BE2C (cell line): Measurements from ENCODE around the gene ADIPOR2.

Experiments used
- DNase-seq: peaks from one replicate; pipeline ENCODE4 v3.0.0-alpha.2; 2020
- H3K27me3 ChIP-seq: fragments of 250-450 bp; sonication (Bioruptor Pico); 2 replicates; pipeline ENCODE4 v1.5.1; 2020; ENCODE audit warnings: mild to moderate bottlenecking
- H3K36me3 ChIP-seq: fragments of 250-450 bp; sonication (Bioruptor Pico); 2 replicates; pipeline ENCODE4 v1.5.1; 2020; ENCODE audit warnings: mild to moderate bottlenecking
- H3K4me1 ChIP-seq: fragments of 250-450 bp; sonication (Bioruptor Pico); 2 replicates; pipeline ENCODE4 v1.5.1; 2020
- H3K4me3 ChIP-seq: 2 replicates; pipeline ENCODE4 v1.5.1; 2011; ENCODE audit warnings: low read depth, low read length
- H3K9me3 ChIP-seq: fragments of 250-450 bp; sonication (Bioruptor Pico); 2 replicates; pipeline ENCODE4 v1.5.1; 2020
- TF ChIP-seq, protein P1 (sequence below): IDR thresholded peaks from 2 replicates; pipeline ENCODE4 v1.5.1; 2012; ENCODE audit warnings: mild to moderate bottlenecking, low read depth, low read length

Gene ADIPOR2

DNA sequence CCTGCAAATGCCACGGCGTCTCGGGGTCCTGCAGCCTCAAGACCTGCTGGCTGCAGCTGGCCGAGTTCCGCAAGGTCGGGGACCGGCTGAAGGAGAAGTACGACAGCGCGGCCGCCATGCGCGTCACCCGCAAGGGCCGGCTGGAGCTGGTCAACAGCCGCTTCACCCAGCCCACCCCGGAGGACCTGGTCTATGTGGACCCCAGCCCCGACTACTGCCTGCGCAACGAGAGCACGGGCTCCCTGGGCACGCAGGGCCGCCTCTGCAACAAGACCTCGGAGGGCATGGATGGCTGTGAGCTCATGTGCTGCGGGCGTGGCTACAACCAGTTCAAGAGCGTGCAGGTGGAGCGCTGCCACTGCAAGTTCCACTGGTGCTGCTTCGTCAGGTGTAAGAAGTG lies 45.1 kb upstream of the ADIPOR2 start:
- no peak for DNase-seq
- H3K4me1 ChIP-seq, result peaks cover 13% of the 10 kb centered on the region
- H3K9me3 ChIP-seq, result no peaks in the 10 kb centered on the region
- TF ChIP-seq, protein P1, sequence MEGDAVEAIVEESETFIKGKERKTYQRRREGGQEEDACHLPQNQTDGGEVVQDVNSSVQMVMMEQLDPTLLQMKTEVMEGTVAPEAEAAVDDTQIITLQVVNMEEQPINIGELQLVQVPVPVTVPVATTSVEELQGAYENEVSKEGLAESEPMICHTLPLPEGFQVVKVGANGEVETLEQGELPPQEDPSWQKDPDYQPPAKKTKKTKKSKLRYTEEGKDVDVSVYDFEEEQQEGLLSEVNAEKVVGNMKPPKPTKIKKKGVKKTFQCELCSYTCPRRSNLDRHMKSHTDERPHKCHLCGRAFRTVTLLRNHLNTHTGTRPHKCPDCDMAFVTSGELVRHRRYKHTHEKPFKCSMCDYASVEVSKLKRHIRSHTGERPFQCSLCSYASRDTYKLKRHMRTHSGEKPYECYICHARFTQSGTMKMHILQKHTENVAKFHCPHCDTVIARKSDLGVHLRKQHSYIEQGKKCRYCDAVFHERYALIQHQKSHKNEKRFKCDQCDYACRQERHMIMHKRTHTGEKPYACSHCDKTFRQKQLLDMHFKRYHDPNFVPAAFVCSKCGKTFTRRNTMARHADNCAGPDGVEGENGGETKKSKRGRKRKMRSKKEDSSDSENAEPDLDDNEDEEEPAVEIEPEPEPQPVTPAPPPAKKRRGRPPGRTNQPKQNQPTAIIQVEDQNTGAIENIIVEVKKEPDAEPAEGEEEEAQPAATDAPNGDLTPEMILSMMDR, result no peak
- H3K4me3 ChIP-seq, result no peak overlapping the region
- no peaks in the 10 kb centered on the region for H3K36me3 ChIP-seq
- no peaks in the 10 kb centered on the region for H3K27me3 ChIP-seq

DNA sequence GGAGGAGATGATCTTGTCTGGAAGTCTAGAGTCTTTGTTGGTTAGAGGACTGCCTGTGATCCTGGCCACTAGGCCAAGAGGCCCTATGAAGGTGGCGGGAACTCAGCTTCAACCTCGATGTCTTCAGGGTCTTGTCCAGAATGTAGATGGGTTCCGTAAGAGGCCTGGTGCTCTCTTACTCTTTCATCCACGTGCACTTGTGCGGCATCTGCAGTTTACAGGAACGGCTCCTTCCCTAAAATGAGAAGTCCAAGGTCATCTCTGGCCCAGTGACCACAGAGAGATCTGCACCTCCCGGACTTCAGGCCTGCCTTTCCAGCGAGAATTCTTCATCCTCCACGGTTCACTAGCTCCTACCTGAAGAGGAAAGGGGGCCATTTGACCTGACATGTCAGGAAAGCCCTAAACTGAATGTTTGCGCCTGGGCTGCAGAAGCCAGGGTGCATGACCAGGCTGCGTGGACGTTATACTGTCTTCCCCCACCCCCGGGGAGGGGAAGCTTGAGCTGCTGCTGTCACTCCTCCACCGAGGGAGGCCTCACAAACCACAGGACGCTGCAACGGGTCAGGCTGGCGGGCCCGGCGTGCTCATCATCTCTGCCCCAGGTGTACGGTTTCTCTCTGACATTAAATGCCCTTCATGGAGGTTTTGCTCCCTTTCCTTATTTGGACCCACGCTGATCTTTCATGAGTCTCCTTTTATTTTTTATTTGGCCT lies 44.1 kb upstream of the ADIPOR2 start:
- H3K36me3 ChIP-seq, result no peaks in the 10 kb centered on the region
- TF ChIP-seq, protein P1, result no peak
- no peaks in the 10 kb centered on the region for H3K27me3 ChIP-seq
- H3K9me3 ChIP-seq, result no peaks in the 10 kb centered on the region
- no peak for DNase-seq
- H3K4me1 ChIP-seq, result peaks cover 13% of the 10 kb centered on the region
- no peak overlapping the region for H3K4me3 ChIP-seq

GRCh38 chr12:1647285-1647669 lies 43.6 kb upstream of the ADIPOR2 start:
- Histone ChIP-seq H3K27me3 (no peaks in the 10 kb centered on the region), H3K4me1 (peaks cover 13% of the 10 kb centered on the region), H3K36me3 (no peaks in the 10 kb centered on the region), H3K4me3 (no peak overlapping the region), H3K9me3 (no peaks in the 10 kb centered on the region)
- TF ChIP-seq, protein P1, result no peak
- DNase-seq, result no peak

- DNase-seq, result no peak
- TF ChIP-seq, protein P1, result no peak
Measured at GRCh38 chr12:1650260-1650977, 40.5 kb upstream of the ADIPOR2 start.

DNA sequence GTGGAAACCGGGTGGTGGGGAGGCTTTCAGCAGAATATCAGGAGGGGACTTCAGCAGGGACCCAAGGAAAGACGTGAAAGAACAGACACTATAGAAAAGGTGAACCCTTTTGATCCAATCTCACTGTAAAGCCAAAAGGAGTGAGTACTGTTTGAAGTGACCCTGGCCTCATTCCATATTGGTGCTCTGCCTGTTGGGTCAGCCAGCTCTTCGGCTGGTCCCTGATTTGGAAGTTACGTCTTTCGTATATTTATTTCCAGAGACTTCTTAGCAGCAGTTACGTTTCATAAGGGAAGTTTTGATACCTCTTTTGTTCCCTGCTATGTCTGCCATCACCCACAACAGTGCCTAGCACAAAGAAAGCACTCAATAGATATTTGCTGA lies 39.9 kb upstream of the ADIPOR2 start:
- Histone ChIP-seq H3K4me3 (no peak overlapping the region), H3K27me3 (no peaks in the 10 kb centered on the region), H3K9me3 (no peaks in the 10 kb centered on the region), H3K4me1 (no peaks in the 10 kb centered on the region), H3K36me3 (no peaks in the 10 kb centered on the region)
- DNase-seq, result no peak
- TF ChIP-seq, protein P1, result no peak

More at GRCh38 chr12:1650260-1650977, 40.5 kb upstream of the ADIPOR2 start:
- no peaks in the 10 kb centered on the region for H3K9me3 ChIP-seq
- H3K36me3 ChIP-seq, result no peaks in the 10 kb centered on the region
- no peak overlapping the region for H3K4me3 ChIP-seq
- H3K4me1 ChIP-seq, result no peaks in the 10 kb centered on the region
- H3K27me3 ChIP-seq, result no peaks in the 10 kb centered on the region

DNA sequence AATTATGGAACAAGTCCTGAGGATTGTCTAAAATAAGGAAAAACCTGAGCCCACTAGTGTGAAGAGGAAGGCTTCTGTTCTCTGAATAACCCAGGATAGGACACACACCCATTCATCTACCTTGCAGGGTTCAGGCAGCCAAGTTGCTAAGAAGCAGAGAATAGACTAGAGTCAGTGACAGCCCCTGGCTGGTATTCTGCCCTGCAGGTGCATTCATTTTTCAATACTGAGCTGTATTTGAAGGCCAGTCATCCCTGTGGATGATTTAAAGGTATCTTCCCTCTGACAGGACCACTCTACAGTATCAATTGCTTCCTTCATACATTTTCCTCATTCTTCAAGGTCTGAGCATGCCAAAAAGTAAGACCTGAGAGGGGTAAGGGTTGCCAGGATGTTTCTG lies 38.9 kb upstream of the ADIPOR2 start:
- TF ChIP-seq, protein P1, result no peak

More for the DNA sequence above, 38.9 kb upstream of the ADIPOR2 start:
- Histone ChIP-seq H3K4me3 (no peak overlapping the region), H3K36me3 (no peaks in the 10 kb centered on the region), H3K4me1 (peaks cover under 1% of the 10 kb centered on the region; the same call in 1 of the 2 replicates), H3K27me3 (no peaks in the 10 kb centered on the region), H3K9me3 (no peaks in the 10 kb centered on the region)
- DNase-seq, result no peak
